Measurements from ENCODE around the gene TMEM204.

Gene TMEM204

GRCh38 chr16:1523581-1524245 is 9.8 kb upstream of the TMEM204 start:
- DNase-seq: no peak

DNA sequence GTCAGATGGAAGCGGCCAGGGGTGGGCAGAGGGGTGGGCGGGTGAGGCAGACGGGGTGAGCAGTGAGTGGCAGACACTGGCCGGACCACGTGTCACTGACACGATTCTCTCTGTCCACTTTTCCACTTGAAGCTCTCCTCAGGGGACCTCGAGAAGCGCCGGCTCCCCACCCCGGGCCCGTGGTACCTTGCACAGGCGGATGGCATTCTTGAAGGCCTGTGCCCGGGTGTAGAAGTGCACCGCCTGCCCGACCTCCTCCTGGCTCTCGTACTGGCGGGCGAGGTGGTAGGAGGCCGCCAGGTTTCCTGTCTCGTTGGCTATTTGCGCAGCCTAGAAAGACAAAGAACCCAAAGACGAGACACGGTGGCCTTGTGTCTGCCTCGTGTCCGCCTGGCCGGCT is 9.1 kb upstream of the TMEM204 start:
- DNase-seq: no peak

DNA sequence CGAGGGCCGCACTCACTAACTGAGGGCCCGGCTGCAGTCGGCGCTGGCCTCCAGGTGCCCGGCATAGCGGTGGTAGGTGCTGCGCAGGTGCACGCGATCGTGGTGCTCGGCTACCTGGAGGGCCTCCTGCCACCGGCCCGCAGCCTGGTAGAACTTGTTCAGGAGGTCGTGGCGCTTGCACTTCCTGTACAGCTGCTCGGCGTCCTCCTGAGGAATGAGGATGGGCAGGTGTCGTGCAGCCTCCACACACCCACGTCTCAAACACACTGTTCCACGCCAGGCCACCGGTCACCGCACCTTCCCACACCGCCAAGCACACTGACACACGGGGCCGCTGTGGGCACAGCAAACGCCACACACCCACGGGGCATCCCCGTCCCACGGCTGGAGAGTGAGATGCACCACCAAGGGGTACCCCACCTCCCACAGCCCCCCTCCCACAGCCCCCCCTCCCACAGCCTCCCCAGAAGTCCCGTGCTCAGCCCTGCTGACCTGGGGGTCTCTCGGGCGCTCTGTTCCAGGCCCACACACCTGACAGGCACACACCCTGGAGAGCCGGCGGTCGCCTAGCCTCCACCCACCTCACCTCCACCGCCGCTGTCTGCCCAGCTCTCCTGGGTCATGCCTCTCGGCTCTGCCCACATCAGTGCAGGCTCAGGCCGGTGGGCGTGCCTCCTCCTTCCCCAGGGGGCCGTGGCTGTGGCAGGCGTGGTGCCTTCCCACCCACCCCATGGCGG is 7.4 kb upstream of the TMEM204 start:
- no peak for DNase-seq

- DNase-seq: no peak
These were observed 6.6 kb upstream of the TMEM204 start for GRCh38 chr16:1526608-1527555.

DNA sequence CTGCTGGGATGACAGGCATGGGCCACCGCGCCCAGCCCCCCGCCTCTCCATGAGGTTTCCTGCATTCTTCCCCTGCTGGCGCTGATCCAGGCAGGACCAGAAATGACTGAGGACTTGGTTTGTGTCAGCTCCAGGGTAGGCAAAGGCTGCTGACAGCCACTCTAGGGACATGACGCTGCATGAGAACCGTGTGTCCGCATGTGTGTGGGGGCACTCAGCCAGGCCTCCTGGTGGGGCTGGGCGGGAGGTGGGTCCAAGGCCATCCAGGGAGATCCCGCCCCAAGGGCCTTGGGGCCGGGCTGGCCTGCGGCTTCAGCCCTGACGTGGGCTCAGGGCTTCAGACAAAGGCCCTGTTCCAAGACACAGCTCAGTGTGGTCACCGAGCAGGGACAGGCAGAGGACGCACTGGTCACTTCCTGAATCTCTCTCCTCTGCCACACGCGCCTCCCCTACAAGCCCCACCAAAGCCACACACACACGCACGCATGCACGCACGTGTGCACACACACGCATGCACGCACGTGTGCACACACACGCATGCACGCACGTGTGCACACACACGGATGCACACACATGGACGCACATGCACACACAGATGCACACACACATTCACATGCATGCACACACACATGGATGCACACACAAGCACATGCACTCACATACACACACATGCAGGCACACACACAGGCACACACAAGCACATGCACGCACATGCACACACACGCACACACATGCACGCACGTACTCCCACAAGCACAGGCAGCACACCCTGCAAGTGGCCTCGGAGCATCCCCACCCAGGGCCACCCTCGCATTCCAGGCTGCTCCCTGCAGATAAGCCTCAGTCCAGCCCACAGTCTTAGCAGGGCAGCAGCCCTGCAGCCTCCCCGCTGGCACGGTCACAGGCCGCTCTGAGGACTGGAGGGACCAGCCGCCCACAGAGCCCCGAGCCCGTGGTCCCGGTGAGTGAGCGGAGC is 5.3 kb upstream of the TMEM204 start:
- no peak for DNase-seq

GRCh38 chr16:1528921-1529537 is 4.4 kb upstream of the TMEM204 start:
- no peak for DNase-seq

DNA sequence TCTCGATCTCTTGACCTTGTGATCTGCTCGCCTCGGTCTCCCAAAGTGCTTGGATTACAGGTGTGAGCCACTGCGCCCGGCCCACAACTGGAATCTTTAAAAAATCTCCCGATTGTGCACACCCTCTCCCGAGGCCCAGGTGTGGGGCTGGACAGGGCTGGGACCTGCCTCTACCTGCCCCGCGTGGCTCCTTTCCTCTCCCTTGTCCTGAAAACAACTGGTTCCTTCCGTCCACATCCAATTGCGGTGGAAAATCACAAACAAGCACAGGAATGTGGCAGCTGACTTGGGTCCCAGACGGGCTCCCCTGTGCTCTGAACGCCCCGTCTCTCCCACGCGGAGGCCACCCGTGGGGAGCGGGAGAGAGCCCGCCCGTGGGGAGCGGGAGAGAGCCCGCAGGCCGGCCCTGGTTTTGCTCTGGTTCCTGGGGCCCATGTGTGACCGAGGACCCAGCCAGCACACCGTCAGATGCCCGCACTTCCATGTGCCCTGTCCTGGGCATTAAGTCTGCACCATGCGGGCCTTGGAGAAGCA is 3.0 kb upstream of the TMEM204 start:
- no peak for DNase-seq

DNA sequence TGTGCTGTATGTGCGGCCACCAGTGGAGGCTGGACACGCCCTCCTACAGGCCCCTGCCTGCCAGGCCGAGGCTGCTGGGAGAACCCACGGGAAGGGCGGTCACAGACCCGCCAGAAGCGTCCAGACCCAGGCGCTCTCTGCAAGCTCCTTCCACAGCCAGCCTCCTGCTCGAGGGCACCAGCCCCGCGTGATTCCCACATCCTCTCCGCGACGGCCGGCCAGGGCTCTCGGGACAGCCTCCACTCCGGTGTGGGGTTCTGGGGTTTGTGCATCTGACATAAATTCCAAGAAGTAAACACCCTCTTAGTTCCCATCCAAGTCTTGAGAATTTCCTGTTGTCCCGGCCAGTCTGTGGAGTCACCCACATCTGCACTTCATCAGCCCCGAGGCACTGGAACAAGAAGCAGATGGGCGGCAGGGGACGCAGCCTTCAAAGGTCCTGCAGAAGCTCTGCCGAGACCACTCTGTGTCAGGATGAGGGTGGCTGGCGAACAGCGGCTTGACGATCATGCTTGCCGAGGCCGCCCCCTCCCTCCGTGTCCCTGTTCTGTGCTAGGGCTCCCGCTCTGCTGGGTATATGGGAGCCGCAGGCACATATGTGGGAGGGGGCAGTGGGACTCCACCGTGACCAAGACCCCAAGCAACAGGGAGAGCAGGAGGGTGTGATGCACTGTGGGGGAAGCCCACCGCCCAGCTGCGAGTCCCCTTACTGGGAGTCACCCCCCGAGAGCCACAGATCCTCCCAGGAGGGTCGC is 2.4 kb upstream of the TMEM204 start:
- DNase-seq: no peak

- no peak for DNase-seq
These were observed 1.9 kb upstream of the TMEM204 start for GRCh38 chr16:1531638-1531910.

DNA sequence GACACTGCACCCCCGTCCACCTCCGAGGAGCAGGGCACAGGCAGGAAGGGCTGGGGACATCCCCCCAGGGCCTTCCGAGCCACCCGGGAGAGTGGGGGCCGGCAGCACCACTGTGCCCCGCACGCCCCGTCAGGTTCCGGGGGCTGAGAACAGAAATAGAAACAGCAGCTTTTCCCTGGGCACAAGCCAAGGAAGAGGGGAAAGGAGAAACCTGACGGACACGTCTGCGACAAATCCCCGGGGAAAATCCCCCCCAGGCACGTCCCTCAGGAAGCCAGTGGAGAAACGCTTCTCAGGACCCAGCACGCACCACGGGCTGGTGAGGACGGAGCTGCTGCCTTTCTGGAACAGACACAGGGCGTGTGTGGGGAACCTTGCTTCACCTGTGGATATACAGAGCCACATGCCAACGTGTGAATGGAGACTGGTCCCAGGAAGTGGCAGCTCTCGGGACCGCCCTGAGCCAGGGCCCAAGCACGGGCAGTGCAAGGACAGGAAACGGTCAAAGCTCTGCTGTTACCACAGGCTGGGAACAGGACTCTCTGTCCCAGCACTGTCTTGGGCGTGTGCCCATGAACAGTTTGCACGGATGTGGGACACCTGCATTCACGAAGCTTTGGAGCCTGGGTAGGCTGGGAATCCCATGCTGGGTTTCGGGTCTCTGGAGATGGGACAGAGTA is 1.2 kb upstream of the TMEM204 start:
- no peak for DNase-seq

DNA sequence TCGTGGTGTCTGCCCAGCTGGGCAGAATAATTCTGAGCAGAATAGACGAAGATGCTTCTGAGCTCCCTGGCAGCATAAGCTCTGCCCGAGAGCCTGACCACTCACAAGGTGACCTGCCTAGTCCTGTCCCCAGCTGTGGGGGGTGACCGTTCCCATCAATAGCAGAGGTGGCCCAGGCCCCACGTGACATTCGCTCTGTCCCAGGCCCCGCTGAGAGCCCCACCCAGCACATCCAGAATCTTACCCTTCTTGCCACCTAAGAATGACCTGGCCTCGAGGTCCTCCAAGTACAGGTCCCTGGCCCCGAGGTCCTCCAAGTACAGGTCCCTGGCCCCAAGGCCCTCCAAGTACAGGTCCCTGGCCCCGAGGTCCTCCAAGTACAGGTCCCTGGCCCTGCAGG is 695 bp upstream of the TMEM204 start:
- DNase-seq: no peak

- no peak for DNase-seq
These were observed 855 bp downstream of the TMEM204 start for GRCh38 chr16:1534021-1535020.

DNA sequence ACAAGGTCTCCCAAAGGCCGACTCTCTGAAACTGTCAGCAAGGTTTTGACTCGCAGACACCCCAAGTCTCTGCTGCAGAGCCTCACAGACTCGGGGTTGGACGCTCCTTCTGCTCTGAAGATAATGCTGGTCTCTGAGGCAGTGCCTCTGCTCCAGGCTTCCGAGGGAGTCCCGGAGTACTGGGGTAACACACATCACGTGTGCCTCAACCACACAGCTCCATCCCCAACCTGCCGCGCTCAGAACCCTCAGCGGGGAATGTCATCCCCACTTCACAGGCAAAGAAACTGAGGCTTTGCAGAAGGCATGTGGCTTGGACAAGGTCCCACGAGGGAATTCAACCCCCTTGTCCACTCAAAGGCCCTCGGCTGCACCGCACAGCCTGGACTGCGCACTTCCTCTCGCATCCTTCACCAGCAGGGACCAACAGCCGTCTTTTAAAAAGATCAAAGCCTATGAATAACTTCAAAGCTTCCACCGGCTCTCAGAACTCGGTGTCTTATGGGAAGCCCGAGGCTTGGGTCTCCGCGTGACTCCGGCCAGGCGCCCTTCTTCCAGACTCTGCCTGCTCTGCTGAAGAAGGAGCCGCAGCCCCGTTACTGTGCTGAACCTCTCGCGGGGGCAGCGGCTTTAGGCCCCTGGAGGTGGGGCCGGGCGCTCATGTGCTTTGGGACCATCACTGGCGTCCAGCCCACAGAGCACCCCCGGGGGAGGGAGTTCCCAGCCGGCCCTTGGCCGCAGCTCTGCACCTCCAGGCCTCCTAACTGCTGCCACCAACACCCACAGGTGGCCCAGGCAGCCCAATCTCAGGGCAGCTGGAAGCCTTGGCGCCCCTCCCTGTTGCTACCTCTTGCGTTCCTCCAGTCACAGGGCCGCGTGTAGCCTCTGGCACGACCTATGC is 2.2 kb downstream of the TMEM204 start:
- no peak for DNase-seq

DNA sequence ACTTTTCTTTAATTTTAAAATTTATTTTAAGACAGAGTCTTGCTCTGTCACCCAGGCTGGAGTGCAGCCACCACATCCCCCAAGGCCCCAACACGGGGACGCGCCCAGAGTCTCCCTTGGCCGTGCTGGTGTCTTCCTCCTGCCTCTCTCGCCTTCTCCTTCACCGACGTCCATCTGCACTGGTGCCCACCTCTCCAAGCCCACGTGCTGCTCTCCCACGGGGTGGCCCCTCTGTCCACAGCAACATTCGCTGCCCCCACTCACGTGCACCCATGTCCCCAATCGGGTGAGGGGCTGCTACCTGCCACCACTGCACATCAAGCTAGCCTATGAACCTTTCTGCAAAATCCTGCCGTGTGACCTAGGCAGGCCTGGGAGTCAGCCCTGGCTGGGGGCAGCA is 3.1 kb downstream of the TMEM204 start:
- no peak for DNase-seq

DNA sequence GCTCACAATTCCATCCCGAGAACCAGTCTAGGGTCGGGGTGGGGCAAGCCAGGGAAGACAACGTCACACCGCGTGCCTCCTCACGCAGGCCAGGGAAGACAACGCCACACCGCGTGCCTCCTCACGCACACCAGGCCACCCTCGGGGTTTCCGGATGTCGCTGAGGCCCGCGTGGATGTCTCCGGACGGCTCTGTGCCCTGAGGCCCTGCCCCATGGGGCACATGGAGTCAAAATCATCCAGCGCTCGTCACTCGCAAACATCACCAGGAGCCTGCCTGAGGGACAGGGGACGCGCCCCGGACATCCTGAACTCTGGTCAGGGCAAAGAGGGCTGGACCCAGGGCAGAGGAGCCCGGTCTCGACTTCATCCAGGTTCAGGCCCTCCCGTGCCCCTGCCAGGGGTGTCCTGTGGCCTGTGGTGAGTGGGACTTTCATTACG is 3.7 kb downstream of the TMEM204 start:
- DNase-seq: no peak

- DNase-seq: no peak
These were observed 4.4 kb downstream of the TMEM204 start for GRCh38 chr16:1537763-1538289.

- no peak for DNase-seq
These were observed 5.5 kb downstream of the TMEM204 start for GRCh38 chr16:1538804-1539520.
